VCaP (cell line): Measurements from ENCODE around the gene PCDHB9.
"Not testable (repeated sequence)": the region's sequence is repeated elsewhere in the genome, so short reads cannot be mapped to it uniquely, and the experiment has no call there.

Experiments
- H3K27ac ChIP-seq: fragments of 450-650 bp; 2 replicates; pipeline ENCODE4 v1.5.1; 2017
- TF ChIP-seq, protein P1 (sequence below): fragments of 450-650 bp; conservative IDR thresholded peaks from 2 replicates; pipeline ENCODE4 v1.5.1; 2017; ENCODE audit warnings: mild to moderate bottlenecking, moderate library complexity

PCDHB9 gene

DNA sequence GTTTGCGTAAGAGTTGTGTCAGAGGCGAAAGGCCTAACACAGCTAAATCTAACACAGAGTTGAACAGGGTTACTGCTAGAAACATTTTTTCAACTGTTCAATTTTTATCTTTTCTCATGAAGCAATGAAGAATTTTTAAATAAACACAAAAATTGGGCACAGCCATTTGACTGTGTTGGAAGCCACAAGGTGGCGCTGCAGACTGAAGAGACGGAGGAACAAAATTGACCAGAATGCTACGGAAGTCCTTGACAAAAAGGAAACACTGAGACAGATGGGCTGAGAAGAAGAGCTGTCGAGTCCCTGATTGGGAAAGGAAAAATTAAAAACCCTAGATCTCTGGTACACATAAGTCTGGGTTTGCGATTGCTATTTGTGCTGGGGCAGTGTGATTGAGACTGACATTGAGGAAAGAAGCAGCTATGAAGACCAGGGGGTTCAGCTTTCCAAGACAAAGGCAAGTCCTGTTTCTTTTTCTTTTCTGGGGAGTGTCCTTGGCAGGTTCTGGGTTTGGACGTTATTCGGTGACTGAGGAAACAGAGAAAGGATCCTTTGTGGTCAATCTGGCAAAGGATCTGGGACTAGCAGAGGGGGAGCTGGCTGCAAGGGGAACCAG is at the start of gene PCDHB9:
PCDHB9 (plus strand) TSS at position 265 of the 616 bp plus-strand sequence; CDS start at position 423, 158 bp downstream.
- no peak within 1 kb of the TSS for H3K27ac ChIP-seq
- TF ChIP-seq, protein P1, sequence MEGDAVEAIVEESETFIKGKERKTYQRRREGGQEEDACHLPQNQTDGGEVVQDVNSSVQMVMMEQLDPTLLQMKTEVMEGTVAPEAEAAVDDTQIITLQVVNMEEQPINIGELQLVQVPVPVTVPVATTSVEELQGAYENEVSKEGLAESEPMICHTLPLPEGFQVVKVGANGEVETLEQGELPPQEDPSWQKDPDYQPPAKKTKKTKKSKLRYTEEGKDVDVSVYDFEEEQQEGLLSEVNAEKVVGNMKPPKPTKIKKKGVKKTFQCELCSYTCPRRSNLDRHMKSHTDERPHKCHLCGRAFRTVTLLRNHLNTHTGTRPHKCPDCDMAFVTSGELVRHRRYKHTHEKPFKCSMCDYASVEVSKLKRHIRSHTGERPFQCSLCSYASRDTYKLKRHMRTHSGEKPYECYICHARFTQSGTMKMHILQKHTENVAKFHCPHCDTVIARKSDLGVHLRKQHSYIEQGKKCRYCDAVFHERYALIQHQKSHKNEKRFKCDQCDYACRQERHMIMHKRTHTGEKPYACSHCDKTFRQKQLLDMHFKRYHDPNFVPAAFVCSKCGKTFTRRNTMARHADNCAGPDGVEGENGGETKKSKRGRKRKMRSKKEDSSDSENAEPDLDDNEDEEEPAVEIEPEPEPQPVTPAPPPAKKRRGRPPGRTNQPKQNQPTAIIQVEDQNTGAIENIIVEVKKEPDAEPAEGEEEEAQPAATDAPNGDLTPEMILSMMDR: peak; percentile 86

GRCh38 chr5:141137346-141137745 is 49.6 kb upstream of the PCDHB9 start:
- not testable (repeated sequence) for H3K27ac ChIP-seq

- H3K27ac ChIP-seq: peak within 1 kb of the TSS; percentile 8; the same call in 1 of the 2 replicates
- TF ChIP-seq, protein P1: no peak
Observed at GRCh38 chr5:141149812-141150211, 37.1 kb upstream of the PCDHB9 start, which contains the start of gene PCDHB6. Gene PCDHB6 (plus strand): TSS chr5:141150057. CDS start chr5:141150258, 201 bp downstream.

DNA sequence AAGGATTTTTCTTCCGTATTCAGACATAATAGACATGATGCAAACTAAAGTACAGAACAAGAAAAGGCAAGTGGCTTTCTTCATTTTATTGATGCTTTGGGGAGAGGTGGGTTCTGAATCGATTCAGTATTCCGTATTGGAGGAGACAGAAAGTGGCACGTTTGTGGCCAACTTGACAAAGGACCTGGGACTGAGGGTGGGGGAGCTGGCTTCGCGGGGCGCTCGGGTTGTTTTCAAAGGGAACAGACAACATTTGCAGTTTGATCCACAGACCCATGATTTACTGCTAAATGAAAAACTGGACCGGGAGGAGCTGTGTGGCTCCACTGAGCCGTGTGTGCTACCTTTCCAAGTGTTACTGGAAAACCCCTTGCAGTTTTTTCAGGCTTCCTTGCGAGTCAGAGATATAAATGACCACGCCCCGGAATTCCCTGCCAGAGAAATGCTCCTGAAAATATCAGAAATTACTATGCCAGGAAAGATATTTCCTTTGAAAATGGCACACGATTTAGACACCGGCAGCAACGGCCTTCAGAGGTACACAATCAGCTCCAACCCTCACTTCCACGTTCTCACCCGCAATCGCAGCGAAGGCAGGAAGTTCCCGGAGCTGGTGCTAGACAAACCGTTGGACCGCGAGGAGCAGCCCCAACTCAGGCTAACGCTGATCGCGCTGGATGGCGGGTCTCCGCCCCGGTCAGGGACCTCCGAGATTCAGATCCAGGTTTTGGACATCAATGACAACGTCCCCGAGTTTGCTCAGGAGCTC is 36.6 kb upstream of the PCDHB9 start:
- TF ChIP-seq, protein P1: no peak

GRCh38 chr5:141150993-141151325 is 36.0 kb upstream of the PCDHB9 start:
- H3K27ac ChIP-seq: no peak overlapping the region
- TF ChIP-seq, protein P1: no peak

More for the DNA sequence above, 36.6 kb upstream of the PCDHB9 start:
- no peak overlapping the region for H3K27ac ChIP-seq

GRCh38 chr5:141151632-141152031 is 35.3 kb upstream of the PCDHB9 start:
- not testable (repeated sequence) for H3K27ac ChIP-seq

- not testable (repeated sequence) for H3K27ac ChIP-seq
Observed at GRCh38 chr5:141152096-141152495, 34.9 kb upstream of the PCDHB9 start.

DNA sequence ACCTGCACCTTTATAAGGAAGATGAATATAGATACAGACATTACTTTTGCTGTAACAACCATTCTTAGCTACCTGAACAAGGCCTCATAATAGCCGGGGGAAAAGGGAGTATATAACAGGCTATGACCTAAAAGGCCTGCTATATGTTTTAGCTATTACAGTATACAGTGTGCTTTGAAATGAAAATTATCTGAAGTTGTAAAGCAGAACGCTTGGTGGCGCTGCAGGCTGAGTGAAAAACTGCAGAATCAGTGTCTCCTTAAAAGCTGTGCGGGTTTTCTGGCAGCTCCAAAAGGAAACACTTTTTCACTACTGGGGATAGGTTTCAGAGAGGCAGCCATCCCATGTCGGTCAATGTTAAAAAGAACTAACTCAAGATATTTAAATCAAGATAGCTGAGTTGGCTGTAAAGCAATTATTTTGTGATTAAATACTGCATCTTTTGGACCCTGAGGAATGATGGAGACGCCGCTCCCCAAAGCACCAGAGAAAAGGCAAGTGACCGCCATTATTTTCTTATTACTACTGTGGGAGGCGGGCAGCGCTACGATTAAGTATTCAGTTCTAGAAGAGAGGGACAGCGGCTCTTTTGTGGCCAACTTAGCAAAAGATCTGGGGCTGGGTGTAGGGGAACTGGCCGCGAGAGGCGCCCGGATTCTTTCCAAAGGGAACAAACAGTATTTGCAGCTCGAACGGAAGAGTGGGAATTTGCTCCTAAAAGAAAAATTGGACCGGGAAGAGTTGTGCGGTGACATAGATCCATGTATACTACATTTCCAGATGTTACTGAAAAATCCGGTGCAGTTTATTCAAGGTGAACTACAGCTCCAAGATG is 31.2 kb upstream of the PCDHB9 start:
- TF ChIP-seq, protein P1: peak; percentile 70
- no peak overlapping the region for H3K27ac ChIP-seq

DNA sequence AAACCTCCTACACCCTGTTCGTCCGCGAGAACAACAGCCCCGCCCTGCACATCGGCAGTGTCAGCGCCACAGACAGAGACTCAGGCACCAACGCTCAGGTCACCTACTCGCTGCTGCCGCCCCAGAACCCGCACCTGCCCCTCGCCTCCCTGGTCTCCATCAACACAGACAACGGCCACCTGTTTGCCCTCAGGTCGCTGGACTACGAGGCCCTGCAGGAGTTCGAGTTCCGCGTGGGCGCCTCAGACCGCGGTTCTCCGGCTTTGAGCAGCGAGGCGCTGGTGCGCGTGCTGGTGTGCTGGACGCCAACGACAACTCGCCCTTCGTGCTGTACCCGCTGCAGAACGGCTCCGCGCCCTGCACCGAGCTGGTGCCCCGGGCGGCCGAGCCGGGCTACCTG is 29.6 kb upstream of the PCDHB9 start:
- H3K27ac ChIP-seq: not testable (repeated sequence)

- not testable (repeated sequence) for H3K27ac ChIP-seq
Observed at GRCh38 chr5:141157901-141158300, 29.1 kb upstream of the PCDHB9 start.
